LoVo (cell line): Measurements from ENCODE around the gene MED10.
A peak's percentile ranks its signal among the peaks of the same experiment; 100 is the strongest.

Source experiments
- DNase-seq: peaks from one replicate; pipeline ENCODE4 v3.0.0-alpha.2; 2016; ENCODE audit warnings: low spot score

The MED10 gene

GRCh38 chr5:6348476-6349000 lies 29.8 kb downstream of the MED10 start:
- DNase-seq, result no peak

GRCh38 chr5:6347673-6348072 lies 30.7 kb downstream of the MED10 start:
- DNase-seq, result no peak

- no peak for DNase-seq
Observed at GRCh38 chr5:6347165-6347564, 31.2 kb downstream of the MED10 start.

GRCh38 chr5:6344593-6344989 lies 33.8 kb downstream of the MED10 start:
- DNase-seq, result no peak

GRCh38 chr5:6343951-6344592 lies 34.3 kb downstream of the MED10 start:
- no peak for DNase-seq

- no peak for DNase-seq
Observed at GRCh38 chr5:6342689-6343315, 35.5 kb downstream of the MED10 start.

- DNase-seq, result no peak
Observed at GRCh38 chr5:6340100-6340499, 38.2 kb downstream of the MED10 start.

- DNase-seq, result no peak
Observed at GRCh38 chr5:6338871-6339270, 39.5 kb downstream of the MED10 start.

- DNase-seq, result no peak
Observed at GRCh38 chr5:6338135-6338534, 40.2 kb downstream of the MED10 start.

- DNase-seq, result no peak
Observed at GRCh38 chr5:6333182-6333905, 45.0 kb downstream of the MED10 start.

GRCh38 chr5:6328173-6328572 lies 50.2 kb downstream of the MED10 start:
- DNase-seq, result peak; percentile 54

- no peak for DNase-seq
Observed at GRCh38 chr5:6326776-6327175, 51.6 kb downstream of the MED10 start.

- no peak for DNase-seq
Observed at GRCh38 chr5:6322163-6322713, 56.1 kb downstream of the MED10 start.
